ENCODE measurements around the gene TNRC6A.

The TNRC6A gene

DNA sequence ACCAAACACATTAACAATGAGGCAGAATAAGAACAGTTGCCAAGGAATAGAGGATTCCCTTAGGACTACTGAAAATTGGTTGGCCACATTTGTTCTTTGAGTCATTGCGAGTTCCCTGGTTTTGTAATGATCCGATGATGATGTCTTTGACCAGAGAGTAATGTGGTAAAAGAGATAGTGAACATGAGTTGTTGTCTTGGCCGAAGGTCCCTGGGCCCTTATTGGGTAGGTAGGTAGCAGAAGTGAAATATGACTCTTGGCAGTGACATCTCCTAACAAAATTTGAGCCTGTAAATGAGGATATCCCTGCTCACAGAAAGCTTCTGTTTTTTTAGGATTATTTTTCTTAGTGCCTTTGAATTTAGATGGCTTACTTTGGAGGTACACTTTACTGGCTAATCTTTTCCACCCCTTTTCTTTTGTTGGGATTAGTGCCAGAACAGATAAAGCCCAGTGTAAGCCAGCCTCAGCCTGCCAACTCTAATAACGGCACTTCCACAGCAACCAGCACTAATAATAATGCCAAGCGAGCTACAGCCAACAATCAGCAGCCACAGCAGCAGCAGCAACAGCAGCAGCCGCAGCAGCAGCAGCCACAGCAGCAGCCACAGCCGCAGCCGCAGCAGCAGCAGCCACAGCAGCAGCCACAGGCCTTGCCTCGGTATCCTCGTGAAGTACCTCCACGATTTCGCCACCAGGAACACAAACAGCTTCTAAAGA, 47.2 kb downstream of the TNRC6A start:
- no peak overlapping the region for H3K4me3 ChIP-seq (ENCODE audit: low read depth, low read length)
- TF ChIP-seq, protein P1, sequence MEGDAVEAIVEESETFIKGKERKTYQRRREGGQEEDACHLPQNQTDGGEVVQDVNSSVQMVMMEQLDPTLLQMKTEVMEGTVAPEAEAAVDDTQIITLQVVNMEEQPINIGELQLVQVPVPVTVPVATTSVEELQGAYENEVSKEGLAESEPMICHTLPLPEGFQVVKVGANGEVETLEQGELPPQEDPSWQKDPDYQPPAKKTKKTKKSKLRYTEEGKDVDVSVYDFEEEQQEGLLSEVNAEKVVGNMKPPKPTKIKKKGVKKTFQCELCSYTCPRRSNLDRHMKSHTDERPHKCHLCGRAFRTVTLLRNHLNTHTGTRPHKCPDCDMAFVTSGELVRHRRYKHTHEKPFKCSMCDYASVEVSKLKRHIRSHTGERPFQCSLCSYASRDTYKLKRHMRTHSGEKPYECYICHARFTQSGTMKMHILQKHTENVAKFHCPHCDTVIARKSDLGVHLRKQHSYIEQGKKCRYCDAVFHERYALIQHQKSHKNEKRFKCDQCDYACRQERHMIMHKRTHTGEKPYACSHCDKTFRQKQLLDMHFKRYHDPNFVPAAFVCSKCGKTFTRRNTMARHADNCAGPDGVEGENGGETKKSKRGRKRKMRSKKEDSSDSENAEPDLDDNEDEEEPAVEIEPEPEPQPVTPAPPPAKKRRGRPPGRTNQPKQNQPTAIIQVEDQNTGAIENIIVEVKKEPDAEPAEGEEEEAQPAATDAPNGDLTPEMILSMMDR (IDR thresholded peaks at IDR 0.05; ENCODE audit: low read depth, low read length, missing control alignments), result no peak
- DNase-seq (ENCODE audit: low read depth), result no peak

DNA sequence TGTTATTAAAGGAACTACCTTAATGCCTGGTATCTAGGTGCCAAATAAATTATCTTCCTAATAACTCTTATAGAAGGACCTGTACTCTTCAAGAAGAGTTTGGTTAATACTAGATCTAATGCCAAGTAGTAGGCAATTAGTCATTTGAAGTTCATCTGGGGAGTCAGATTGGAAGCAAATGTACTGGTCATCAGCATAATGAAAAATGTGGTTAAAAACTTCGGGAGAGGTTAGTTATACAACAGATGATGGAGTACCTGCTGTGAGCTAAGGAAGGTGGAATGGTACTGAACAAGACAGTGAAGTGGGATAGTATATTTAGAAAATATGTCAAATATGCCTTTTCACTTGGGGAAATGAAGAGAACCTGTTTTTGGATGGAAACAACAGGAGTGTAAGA, 49.2 kb downstream of the TNRC6A start:
- TF ChIP-seq, protein P1 (IDR thresholded peaks at IDR 0.05; ENCODE audit: low read depth, low read length, missing control alignments), result no peak

DNA sequence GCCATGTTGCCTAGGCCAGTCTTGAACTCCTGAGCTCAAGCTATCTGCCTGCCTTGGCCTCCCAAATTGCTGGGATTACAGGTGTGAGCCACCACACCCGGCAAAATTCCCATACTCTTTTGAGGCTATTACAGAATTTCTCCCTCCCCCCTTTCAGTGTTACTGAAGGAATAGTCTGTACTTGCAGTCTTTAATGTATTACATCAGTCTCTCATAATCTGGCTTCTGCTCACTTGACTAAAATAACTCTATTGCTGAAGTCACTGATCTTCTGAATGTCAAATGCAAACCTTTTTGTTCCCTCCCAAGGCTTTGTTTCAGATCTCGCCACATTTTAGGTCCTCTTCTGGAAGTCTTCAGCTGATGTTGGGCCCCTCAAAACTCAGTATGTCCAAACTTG, 51.8 kb downstream of the TNRC6A start:
- TF ChIP-seq, protein P1 (IDR thresholded peaks at IDR 0.05; ENCODE audit: low read depth, low read length, missing control alignments), result no peak
- no peak overlapping the region for H3K4me3 ChIP-seq (ENCODE audit: low read depth, low read length)
- no peak for DNase-seq (ENCODE audit: low read depth)

More for the DNA sequence above, 49.2 kb downstream of the TNRC6A start:
- DNase-seq (ENCODE audit: low read depth), result no peak
- no peak overlapping the region for H3K4me3 ChIP-seq (ENCODE audit: low read depth, low read length)

DNA sequence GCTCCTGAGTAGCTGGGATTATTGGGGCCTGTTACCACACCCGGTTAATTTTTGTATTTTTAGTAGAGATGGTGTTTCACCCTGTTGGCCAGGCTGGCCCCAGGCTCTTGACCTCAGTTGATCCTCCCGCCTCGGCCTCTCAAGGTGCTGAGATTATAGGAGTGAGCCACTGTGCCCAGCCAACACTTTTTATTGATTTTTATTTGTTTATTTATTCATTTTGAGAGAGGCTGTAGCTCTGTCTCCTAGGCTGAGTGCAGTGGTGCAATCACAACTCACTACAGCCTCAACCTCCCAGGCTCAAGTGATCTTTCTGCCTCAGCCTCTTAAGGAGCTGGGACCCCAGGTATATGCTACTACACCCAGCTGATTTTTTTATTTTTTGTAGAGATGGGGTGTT, 54.7 kb downstream of the TNRC6A start:
- DNase-seq (ENCODE audit: low read depth), result no peak
- no peak overlapping the region for H3K4me3 ChIP-seq (ENCODE audit: low read depth, low read length)
- TF ChIP-seq, protein P1 (IDR thresholded peaks at IDR 0.05; ENCODE audit: low read depth, low read length, missing control alignments), result no peak

DNA sequence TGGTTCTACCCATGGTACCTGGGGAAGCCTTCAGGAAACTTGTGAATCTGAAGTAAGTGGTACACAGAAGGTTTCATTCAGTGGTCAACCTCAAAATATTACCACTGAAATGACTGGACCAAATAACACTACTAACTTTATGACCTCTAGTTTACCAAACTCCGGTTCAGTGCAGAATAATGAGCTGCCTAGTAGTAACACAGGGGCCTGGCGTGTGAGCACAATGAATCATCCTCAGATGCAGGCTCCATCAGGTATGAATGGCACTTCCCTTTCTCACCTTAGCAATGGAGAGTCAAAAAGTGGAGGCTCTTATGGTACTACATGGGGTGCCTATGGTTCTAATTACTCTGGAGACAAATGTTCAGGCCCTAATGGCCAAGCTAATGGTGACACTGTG, 60.4 kb downstream of the TNRC6A start:
- DNase-seq (ENCODE audit: low read depth), result no peak
- H3K4me3 ChIP-seq (ENCODE audit: low read depth, low read length), result no peak overlapping the region

DNA sequence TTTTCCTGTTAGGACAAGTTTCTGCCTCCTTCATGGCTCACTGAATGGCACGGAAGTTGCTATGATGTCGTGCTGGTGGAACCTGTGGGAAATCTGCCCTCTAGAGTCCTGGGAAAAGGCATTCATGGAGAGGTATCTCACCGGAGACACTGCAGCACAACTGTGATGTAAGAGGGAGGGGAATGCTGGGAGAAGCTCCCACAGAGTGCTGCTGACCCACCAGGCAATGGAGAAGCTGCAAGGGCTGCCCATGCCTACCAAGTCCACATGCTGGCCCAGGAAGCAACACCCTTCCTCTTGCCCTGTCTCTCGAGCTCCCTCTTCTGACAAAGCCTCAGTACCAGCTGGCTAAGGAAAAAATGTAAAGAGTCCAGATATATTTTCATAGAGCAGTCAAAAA, 71.1 kb downstream of the TNRC6A start:
- H3K4me3 ChIP-seq (ENCODE audit: low read depth, low read length), result no peak overlapping the region
- DNase-seq (ENCODE audit: low read depth), result no peak
- TF ChIP-seq, protein P1 (IDR thresholded peaks at IDR 0.05; ENCODE audit: low read depth, low read length, missing control alignments), result peak; percentile 28

More for the DNA sequence above, 60.4 kb downstream of the TNRC6A start:
- TF ChIP-seq, protein P1 (IDR thresholded peaks at IDR 0.05; ENCODE audit: low read depth, low read length, missing control alignments), result no peak

DNA sequence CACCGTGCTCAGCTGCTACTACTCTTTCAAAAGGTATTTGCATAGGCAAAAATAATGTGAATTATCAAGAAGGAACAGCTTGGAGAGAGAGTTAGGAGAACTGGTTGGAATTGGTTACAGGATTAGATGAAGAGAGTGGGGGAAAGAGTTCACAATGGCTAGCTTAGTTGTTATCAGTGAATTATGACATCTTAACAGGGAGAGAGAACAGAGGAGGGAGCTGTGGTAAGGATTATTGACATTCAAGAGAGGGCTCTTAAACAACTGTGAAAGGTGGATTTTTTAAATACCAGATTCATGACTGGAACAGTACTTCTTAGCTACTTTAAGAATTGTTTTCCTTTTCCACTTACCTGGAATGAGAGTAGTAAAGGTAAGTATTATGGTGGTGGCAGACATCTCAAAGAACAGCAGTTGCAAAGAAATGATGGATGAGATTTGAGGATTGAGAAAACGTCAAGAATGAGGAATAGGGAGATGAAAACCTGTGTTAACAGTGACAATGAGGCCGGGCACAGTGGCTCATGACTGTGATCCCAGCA, 72.4 kb downstream of the TNRC6A start:
- no peak overlapping the region for H3K4me3 ChIP-seq (ENCODE audit: low read depth, low read length)
- DNase-seq (ENCODE audit: low read depth), result no peak
- TF ChIP-seq, protein P1 (IDR thresholded peaks at IDR 0.05; ENCODE audit: low read depth, low read length, missing control alignments), result no peak

Data from GM12864 (cell line).